ENCODE data around the gene ALG2.

DNA sequence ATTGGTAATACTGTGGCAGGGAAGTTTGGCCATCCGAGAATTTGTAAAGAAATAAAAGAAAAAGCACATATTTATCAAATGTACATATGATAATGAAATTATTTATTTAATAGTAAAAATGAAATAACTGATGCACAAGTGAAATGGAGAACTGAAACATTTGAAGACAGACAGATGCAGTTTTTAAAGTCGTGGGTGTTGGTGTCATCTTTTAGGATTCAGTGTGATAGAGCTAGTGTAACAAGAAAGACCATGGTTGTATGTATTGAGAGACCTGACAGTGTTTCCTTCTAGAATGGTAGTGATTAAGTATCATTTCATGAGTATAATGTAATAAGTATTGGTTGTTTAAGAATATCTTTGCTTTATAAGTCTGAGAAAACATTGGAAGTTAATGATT is 2.7 kb upstream of the ALG2 start:
- no peak for TF ChIP-seq CTCF (conservative IDR thresholded peaks at IDR 0.05; ENCODE audit: low read length)
- TF ChIP-seq EZH2phosphoT487 (IDR thresholded peaks at IDR 0.05; ENCODE audit: borderline replicate concordance, low read depth, low read length), result no peak
